ENCODE measurements around the gene C16orf92. TPM values are rescaled to one million over a fixed set of nuclear protein-coding genes. Genes with fewer than 3 reads are reported as not detected.
"Not testable (repeated sequence)": the region's sequence is repeated elsewhere in the genome, so short reads cannot be mapped to it uniquely, and the experiment has no call there.

C16orf92 gene
- total and polyA plus RNA-seq, 2 donors: not detected

GRCh38 chr16:30017277-30017656, 5.7 kb upstream of the C16orf92 start:
- Histone ChIP-seq H3K36me3 (ENCODE audit: insufficient read depth) (no peaks in the 10 kb centered on the region), H3K27ac (ENCODE audit: low read depth) (no peak overlapping the region), H3K4me3 (ENCODE audit: low read depth, low read length) (no peak overlapping the region), H3K4me1 (ENCODE audit: insufficient read depth) (no peaks in the 10 kb centered on the region)
- 95% methylated on average over 2 of the region's 2 CpGs for WGBS
- no peak for DNase-seq (ENCODE audit: extremely low spot score)

DNA sequence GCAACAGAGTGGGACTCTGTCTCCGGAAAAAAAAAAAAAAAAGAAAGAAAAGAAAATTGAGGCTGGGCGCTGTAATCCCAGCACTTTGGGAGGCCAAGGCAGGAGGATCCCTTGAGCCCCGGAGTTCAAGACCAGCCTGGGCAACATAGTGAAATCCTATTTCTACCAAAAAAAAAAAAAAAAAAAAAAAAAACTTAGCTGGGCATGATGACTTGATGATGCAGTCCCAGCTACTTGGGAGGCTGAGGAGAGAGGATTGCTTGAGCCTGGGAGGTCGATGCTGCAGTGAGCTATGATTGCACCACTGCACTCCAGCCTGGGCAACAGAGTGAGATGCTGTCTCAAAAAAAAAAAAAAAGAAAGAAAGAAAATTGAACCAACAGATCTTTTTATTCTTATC, 5.1 kb upstream of the C16orf92 start:
- not testable (repeated sequence) for DNase-seq (ENCODE audit: extremely low spot score); H3K36me3 ChIP-seq (ENCODE audit: insufficient read depth)

GRCh38 chr16:30018731-30019158, 4.3 kb upstream of the C16orf92 start:
- Histone ChIP-seq H3K4me1 (ENCODE audit: insufficient read depth) (no peaks in the 10 kb centered on the region), H3K36me3 (ENCODE audit: insufficient read depth) (no peaks in the 10 kb centered on the region), H3K27ac (ENCODE audit: low read depth) (no peak overlapping the region), H3K4me3 (ENCODE audit: low read depth, low read length) (no peak overlapping the region)
- no peak for DNase-seq (ENCODE audit: extremely low spot score)
- 65% methylated on average over 4 of the region's 4 CpGs for WGBS

More for the DNA sequence above, 5.1 kb upstream of the C16orf92 start:
- not testable (repeated sequence) for H3K4me1 ChIP-seq (ENCODE audit: insufficient read depth); H3K27ac ChIP-seq (ENCODE audit: low read depth); H3K4me3 ChIP-seq (ENCODE audit: low read depth, low read length)
- WGBS: 90% methylated on average over 4 of the region's 4 CpGs

GRCh38 chr16:30023586-30023985, 588 bp downstream of the C16orf92 start:
- Histone ChIP-seq H3K27ac (ENCODE audit: low read depth) (no peak overlapping the region), H3K4me3 (ENCODE audit: low read depth, low read length) (no peak overlapping the region), H3K36me3 (ENCODE audit: insufficient read depth) (no peaks in the 10 kb centered on the region), H3K4me1 (ENCODE audit: insufficient read depth) (no peaks in the 10 kb centered on the region)
- DNase-seq (ENCODE audit: extremely low spot score): no peak
- WGBS: 80% methylated on average over 11 of the region's 11 CpGs

DNA sequence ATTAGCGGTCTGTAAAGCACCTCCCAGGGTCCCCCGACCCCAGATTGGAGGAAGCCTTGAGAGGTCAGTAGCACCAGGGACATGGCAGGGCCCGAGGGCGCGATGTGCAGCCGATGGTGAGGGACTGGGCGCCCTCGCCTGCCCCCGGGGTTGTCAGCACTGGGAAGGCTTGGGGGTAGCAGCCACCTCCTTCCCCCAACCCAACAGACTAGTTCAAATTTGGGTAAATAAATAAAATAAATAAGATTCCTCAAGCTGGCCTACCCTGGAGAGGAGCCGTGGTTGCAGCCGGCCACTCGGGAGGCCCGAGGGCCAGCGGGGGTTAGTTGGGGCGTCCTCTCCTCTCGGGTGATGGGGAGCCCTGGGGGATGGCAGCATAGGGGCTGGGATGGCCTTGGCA, 1.5 kb downstream of the C16orf92 start:
- Histone ChIP-seq H3K27ac (ENCODE audit: low read depth) (no peak overlapping the region), H3K36me3 (ENCODE audit: insufficient read depth) (no peaks in the 10 kb centered on the region), H3K4me1 (ENCODE audit: insufficient read depth) (no peaks in the 10 kb centered on the region), H3K4me3 (ENCODE audit: low read depth, low read length) (no peak overlapping the region)
- no peak for DNase-seq (ENCODE audit: extremely low spot score)
- WGBS: 74% methylated on average over 16 of the region's 16 CpGs

DNA sequence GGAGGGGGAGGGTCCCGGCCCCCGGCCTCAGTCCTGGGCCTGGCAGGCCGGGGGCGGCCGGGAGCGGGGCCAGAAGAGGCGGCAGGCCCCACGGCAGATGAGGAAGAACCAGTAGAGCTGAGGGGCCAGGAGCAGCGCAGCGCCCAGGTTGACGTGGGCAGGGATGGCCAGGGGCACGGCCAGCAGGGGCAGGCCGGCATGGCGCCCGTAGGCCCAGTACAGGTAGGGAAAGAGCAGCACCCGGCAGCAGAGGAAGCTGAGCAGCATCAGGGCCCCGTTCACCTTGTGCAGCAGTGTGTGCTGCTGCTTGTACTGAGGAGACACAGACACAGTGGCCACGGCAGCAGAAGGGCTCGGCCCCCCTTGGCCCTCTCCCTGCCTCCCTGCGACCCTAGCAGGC, 2.2 kb downstream of the C16orf92 start:
- Histone ChIP-seq H3K4me3 (ENCODE audit: low read depth, low read length) (no peak overlapping the region), H3K27ac (ENCODE audit: low read depth) (no peak overlapping the region), H3K36me3 (ENCODE audit: insufficient read depth) (no peaks in the 10 kb centered on the region), H3K4me1 (ENCODE audit: insufficient read depth) (no peaks in the 10 kb centered on the region)
- WGBS: 71% methylated on average over 20 of the region's 20 CpGs
- DNase-seq (ENCODE audit: extremely low spot score): no peak

DNA sequence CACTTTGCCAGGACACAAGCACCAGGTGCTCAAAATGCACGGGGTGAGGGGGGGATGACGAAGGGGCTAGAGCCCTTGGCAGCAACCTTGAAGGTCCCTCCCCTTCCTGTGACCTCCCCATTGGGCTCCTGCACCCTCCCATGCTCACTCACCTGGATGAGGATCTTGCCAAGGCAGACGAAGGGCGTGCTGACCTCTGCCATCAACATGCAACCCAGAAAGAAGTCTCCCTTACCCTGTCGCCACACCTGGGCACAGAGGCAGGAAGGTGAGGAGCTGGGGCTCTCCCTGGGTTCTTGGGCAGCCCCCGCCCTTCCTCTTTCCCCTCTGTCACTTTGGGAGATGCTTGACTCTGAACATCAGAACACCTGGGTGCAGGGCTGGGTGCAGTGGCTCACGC, 2.6 kb downstream of the C16orf92 start:
- H3K4me3 ChIP-seq (ENCODE audit: low read depth, low read length): no peak overlapping the region
- no peaks in the 10 kb centered on the region for H3K36me3 ChIP-seq (ENCODE audit: insufficient read depth)
- WGBS: 70% methylated on average over 7 of the region's 7 CpGs
- H3K4me1 ChIP-seq (ENCODE audit: insufficient read depth): no peaks in the 10 kb centered on the region
- no peak overlapping the region for H3K27ac ChIP-seq (ENCODE audit: low read depth)
- no peak for DNase-seq (ENCODE audit: extremely low spot score)

GRCh38 chr16:30026449-30026848, 3.5 kb downstream of the C16orf92 start:
- H3K4me3 ChIP-seq (ENCODE audit: low read depth, low read length): no peak overlapping the region
- no peaks in the 10 kb centered on the region for H3K4me1 ChIP-seq (ENCODE audit: insufficient read depth)
- DNase-seq (ENCODE audit: extremely low spot score): no peak
- no peak overlapping the region for H3K27ac ChIP-seq (ENCODE audit: low read depth)
- H3K36me3 ChIP-seq (ENCODE audit: insufficient read depth): no peaks in the 10 kb centered on the region
- 88% methylated on average over 18 of the region's 18 CpGs for WGBS

DNA sequence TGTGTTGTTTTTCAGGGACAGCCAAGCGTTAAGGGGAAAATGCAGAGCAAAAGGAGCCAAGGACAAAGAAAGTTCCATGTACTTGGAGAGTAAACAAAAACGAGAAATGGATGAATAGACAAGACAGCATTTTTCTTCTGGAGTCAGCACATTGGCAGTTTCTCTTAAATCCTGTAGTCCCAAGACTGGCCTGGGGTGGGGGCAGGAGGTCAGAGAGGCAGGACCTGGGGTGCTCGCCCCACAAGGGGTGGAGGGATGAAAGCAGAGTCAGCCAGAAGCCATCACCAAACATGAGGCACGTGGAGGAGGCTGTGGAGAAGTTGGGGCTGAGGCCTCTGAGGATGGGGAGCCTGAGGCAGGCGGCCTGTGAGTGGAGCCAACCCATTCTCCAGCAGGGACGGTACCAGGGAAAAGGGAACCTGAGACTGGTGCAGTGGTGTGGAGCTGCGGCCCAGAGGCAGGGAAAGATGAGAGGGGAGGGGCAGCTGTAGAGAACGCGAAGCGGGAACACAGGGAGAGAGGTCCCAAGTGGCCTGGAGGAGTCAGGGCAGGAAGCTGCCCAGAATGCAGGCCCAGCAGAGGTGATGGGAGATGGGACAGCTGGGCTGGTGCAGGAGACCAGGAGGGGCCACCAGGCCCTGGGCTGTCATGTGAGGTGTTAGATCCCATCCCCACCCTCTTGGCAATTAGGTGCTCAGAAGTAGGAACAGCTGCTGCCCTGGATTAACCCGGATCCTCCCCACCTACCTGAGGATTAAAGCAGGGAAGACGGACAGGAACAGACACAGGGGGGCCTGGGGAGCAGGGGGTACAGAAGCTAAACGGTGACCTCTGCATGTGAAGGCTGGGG, 4.8 kb downstream of the C16orf92 start:
- 33% methylated on average over 13 of the region's 13 CpGs for WGBS
- Histone ChIP-seq H3K36me3 (ENCODE audit: insufficient read depth) (no peaks in the 10 kb centered on the region), H3K27ac (ENCODE audit: low read depth) (no peak overlapping the region), H3K4me3 (ENCODE audit: low read depth, low read length) (no peak overlapping the region), H3K4me1 (ENCODE audit: insufficient read depth) (no peaks in the 10 kb centered on the region)
- DNase-seq (ENCODE audit: extremely low spot score): no peak

GRCh38 chr16:30028438-30029076, 5.6 kb downstream of the C16orf92 start:
- Histone ChIP-seq H3K4me3 (ENCODE audit: low read depth, low read length) (no peak overlapping the region), H3K27ac (ENCODE audit: low read depth) (no peak overlapping the region), H3K36me3 (ENCODE audit: insufficient read depth) (no peaks in the 10 kb centered on the region), H3K4me1 (ENCODE audit: insufficient read depth) (no peaks in the 10 kb centered on the region)
- WGBS: 11% methylated on average over 18 of the region's 18 CpGs
- no peak for DNase-seq (ENCODE audit: extremely low spot score)

DNA sequence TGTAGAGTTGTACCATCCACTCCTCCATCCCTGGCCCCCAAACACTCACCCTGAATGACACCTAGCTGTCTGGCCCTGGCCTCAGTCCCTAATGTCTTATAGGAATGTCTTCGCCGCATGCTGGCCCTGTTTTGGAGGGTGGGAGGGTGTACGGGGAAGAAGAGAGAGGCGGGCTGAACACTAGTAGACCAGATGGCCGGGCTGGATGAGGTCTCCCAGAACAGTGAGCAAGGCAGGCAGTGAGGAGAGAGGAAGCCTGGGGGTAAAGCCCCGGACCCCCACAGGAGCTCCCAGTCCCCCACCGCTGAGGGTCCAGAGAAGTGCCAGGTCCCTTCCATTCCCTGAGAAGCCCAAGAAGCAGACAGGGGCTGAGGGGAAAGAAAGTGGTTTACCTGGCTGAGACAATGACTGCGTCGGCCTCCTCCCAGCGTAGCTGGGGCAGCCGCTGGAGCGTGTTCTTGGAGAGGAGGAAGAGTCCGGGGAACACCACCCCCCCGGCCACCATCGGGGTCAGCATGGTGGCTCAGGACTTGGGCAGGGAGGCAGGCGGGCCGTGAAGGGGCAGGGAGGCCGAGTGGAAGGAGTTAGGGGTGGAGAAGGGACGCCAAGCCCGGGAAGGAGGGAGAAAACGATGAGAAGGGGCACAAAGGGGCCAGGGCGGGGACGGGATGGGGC, 7.2 kb downstream of the C16orf92 start:
- DNase-seq (ENCODE audit: extremely low spot score): no peak
- WGBS: 18% methylated on average over 23 of the region's 23 CpGs
- no peak overlapping the region for H3K4me3 ChIP-seq (ENCODE audit: low read depth, low read length)
- no peaks in the 10 kb centered on the region for H3K36me3 ChIP-seq (ENCODE audit: insufficient read depth)
- no peaks in the 10 kb centered on the region for H3K4me1 ChIP-seq (ENCODE audit: insufficient read depth)
- H3K27ac ChIP-seq (ENCODE audit: low read depth): no peak overlapping the region

GRCh38 chr16:30030841-30031413, 7.9 kb downstream of the C16orf92 start, which contains the start of gene TLCD3B:
TLCD3B (minus strand) TSS chr16:30031271; CDS start chr16:30030527, 744 bp downstream.
- H3K4me3 ChIP-seq (ENCODE audit: low read depth, low read length): no peak within 1 kb of the TSS
- H3K36me3 ChIP-seq (ENCODE audit: insufficient read depth): no peaks in the 10 kb centered on the region
- H3K4me1 ChIP-seq (ENCODE audit: insufficient read depth): no peaks in the 10 kb centered on the region
- 1% methylated on average over 27 of the region's 27 CpGs for WGBS
- no peak for DNase-seq (ENCODE audit: extremely low spot score)
- no peak within 1 kb of the TSS for H3K27ac ChIP-seq (ENCODE audit: low read depth)

GRCh38 chr16:30031477-30031918, 8.5 kb downstream of the C16orf92 start:
- Histone ChIP-seq H3K4me1 (ENCODE audit: insufficient read depth) (no peaks in the 10 kb centered on the region), H3K4me3 (ENCODE audit: low read depth, low read length) (no peak overlapping the region), H3K27ac (ENCODE audit: low read depth) (no peak overlapping the region), H3K36me3 (ENCODE audit: insufficient read depth) (no peaks in the 10 kb centered on the region)
- 19% methylated on average over 11 of the region's 11 CpGs for WGBS
- DNase-seq (ENCODE audit: extremely low spot score): no peak

All from urinary bladder (tissue), 4 donors.